ENCODE measurements around the gene MIB2.

- no peak for TF ChIP-seq CTCF (IDR thresholded peaks at IDR 0.05; ENCODE audit: poor library complexity)
- TF ChIP-seq EZH2phosphoT487 (IDR thresholded peaks at IDR 0.05; ENCODE audit: low read depth, severe bottlenecking, unreplicated experiment), result no peak
- no peak for TF ChIP-seq EZH2 (IDR thresholded peaks at IDR 0.05; ENCODE audit: borderline replicate concordance)
These were observed 5.3 kb downstream of the MIB2 start for GRCh38 chr1:1620433-1621139.

Measured in hepatocyte (in vitro differentiated cells).